DOHH2 (cell line): ENCODE results near the gene MISP.

Experiments
- CTCF ChIP-seq: fragments of 200-600 bp; sonication (generic); IDR thresholded peaks from one replicate; pipeline ENCODE4 v1.5.1; 2014; ENCODE audit warnings: antibody characterized with exemption, mild to moderate bottlenecking, low read depth, low read length; ENCODE audit not compliant: poor library complexity, severe bottlenecking
- EZH2phosphoT487 ChIP-seq: fragments of 200-600 bp; sonication (generic); IDR thresholded peaks from 2 replicates; pipeline ENCODE4 v1.6.1; 2017; ENCODE audit warnings: borderline replicate concordance, mild to moderate bottlenecking, antibody characterized with exemption, low read length, moderate library complexity, mixed read lengths

GRCh38 chr19:750640-751423 is at the start of gene MISP:
- TF ChIP-seq CTCF: no peak
- TF ChIP-seq EZH2phosphoT487: no peak
